ENCODE data around the gene AQP3.

Gene AQP3

GRCh38 chr9:33437205-33437604 lies 10.2 kb downstream of the AQP3 start:
- no peak for TF ChIP-seq CTCF (IDR thresholded peaks at IDR 0.05; ENCODE audit: low read depth, low read length)
- in situ Hi-C loops (cut with HindIII; ENCODE audit: low sequenced_read_pairs): no loop called here
- DNase-seq (ENCODE audit: low read depth, low spot score): no peak
- H3K4me3 ChIP-seq (ENCODE audit: low read depth, low read length): no peak overlapping the region

GRCh38 chr9:33436445-33436844 lies 10.9 kb downstream of the AQP3 start:
- in situ Hi-C loops (cut with HindIII; ENCODE audit: low sequenced_read_pairs): no loop called here
- DNase-seq (ENCODE audit: low read depth, low spot score): no peak
- H3K4me3 ChIP-seq (ENCODE audit: low read depth, low read length): no peak overlapping the region
- TF ChIP-seq CTCF (IDR thresholded peaks at IDR 0.05; ENCODE audit: low read depth, low read length): no peak

GRCh38 chr9:33435821-33436277 lies 11.5 kb downstream of the AQP3 start:
- in situ Hi-C loops (cut with HindIII; ENCODE audit: low sequenced_read_pairs): no loop called here
- no peak overlapping the region for H3K4me3 ChIP-seq (ENCODE audit: low read depth, low read length)
- no peak for DNase-seq (ENCODE audit: low read depth, low spot score)
- no peak for TF ChIP-seq CTCF (IDR thresholded peaks at IDR 0.05; ENCODE audit: low read depth, low read length)

GRCh38 chr9:33434317-33435105 lies 12.9 kb downstream of the AQP3 start:
- TF ChIP-seq CTCF (IDR thresholded peaks at IDR 0.05; ENCODE audit: low read depth, low read length): no peak
- in situ Hi-C loops (cut with HindIII; ENCODE audit: low sequenced_read_pairs): no loop called here
- H3K4me3 ChIP-seq (ENCODE audit: low read depth, low read length): no peak overlapping the region
- DNase-seq (ENCODE audit: low read depth, low spot score): no peak

GRCh38 chr9:33433871-33434270 lies 13.5 kb downstream of the AQP3 start:
- no peak for TF ChIP-seq CTCF (IDR thresholded peaks at IDR 0.05; ENCODE audit: low read depth, low read length)
- in situ Hi-C loops (cut with HindIII; ENCODE audit: low sequenced_read_pairs): no loop called here
- no peak for DNase-seq (ENCODE audit: low read depth, low spot score)
- H3K4me3 ChIP-seq (ENCODE audit: low read depth, low read length): no peak overlapping the region

GRCh38 chr9:33431420-33431819 lies 16.0 kb downstream of the AQP3 start:
- in situ Hi-C loops (cut with HindIII; ENCODE audit: low sequenced_read_pairs): no loop called here
- DNase-seq (ENCODE audit: low read depth, low spot score): no peak
- no peak overlapping the region for H3K4me3 ChIP-seq (ENCODE audit: low read depth, low read length)
- no peak for TF ChIP-seq CTCF (IDR thresholded peaks at IDR 0.05; ENCODE audit: low read depth, low read length)
